Mesenchymal stem cell (in vitro differentiated cells and primary cell): ENCODE measurements around the gene RNF175.
A peak's percentile ranks its signal among the peaks of the same experiment; 100 is the strongest.

Experiments used
- DNase-seq: peaks from one replicate; pipeline ENCODE4 v3.0.0-alpha.2; 2013
- H2AFZ ChIP-seq: one replicate; pipeline ENCODE4 v1.6.1; 2013; ENCODE audit warnings: low read depth, mild to moderate bottlenecking, control low read depth, inconsistent platforms, low read length, moderate library complexity
- H2AK5ac ChIP-seq: 2 replicates; pipeline ENCODE4 v1.6.1; 2013; ENCODE audit warnings: low read length, moderate library complexity, mild to moderate bottlenecking, inconsistent platforms; ENCODE audit not compliant: severe bottlenecking
- H2BK120ac ChIP-seq: one replicate; pipeline ENCODE4 v1.6.1; 2013; ENCODE audit warnings: low read depth, mild to moderate bottlenecking, inconsistent platforms, low read length, moderate library complexity
- H2BK12ac ChIP-seq, 2 experiments: one replicate each; pipeline ENCODE4 v1.6.1; 2013; ENCODE audit warnings: inconsistent platforms in 2 of 2, low read length in 2 of 2, mild to moderate bottlenecking in 2 of 2, moderate library complexity in 2 of 2, control low read depth in 1 of 2
- H2BK15ac ChIP-seq: one replicate; pipeline ENCODE4 v1.6.1; 2013; ENCODE audit warnings: mild to moderate bottlenecking, low read depth, inconsistent platforms; ENCODE audit not compliant: poor library complexity, severe bottlenecking
- H2BK5ac ChIP-seq: 2 replicates; pipeline ENCODE4 v1.6.1; 2013; ENCODE audit warnings: low read depth, mild to moderate bottlenecking, low read length, control low read depth, inconsistent platforms; ENCODE audit not compliant: poor library complexity, severe bottlenecking
- H3K14ac ChIP-seq, 2 experiments: one replicate each; pipeline ENCODE4 v1.6.1; 2013; ENCODE audit warnings: inconsistent platforms in 2 of 2, low read length in 2 of 2, control low read depth in 1 of 2, mild to moderate bottlenecking in 1 of 2, moderate library complexity in 1 of 2
- H3K18ac ChIP-seq, 2 experiments: one replicate each; pipeline ENCODE4 v1.6.1; 2013; ENCODE audit warnings: inconsistent platforms in 2 of 2, low read length in 2 of 2, control low read depth in 1 of 2, low read depth in 1 of 2, mild to moderate bottlenecking in 1 of 2
- H3K23ac ChIP-seq, 2 experiments: one replicate each; pipeline ENCODE4 v1.6.1; 2013; ENCODE audit warnings: inconsistent platforms in 2 of 2, low read length in 2 of 2, mild to moderate bottlenecking in 2 of 2, moderate library complexity in 2 of 2, control low read depth in 1 of 2
- H3K27ac ChIP-seq: 2 replicates; pipeline ENCODE4 v1.5.1; 2013; ENCODE audit warnings: mild to moderate bottlenecking, moderate library complexity, low read length, control low read depth, inconsistent platforms; ENCODE audit not compliant: poor library complexity, severe bottlenecking
- H3K27me3 ChIP-seq, 2 experiments: 2 replicates each; pipeline versions ENCODE4 v1.6.1 to v1.7.0; 2013; ENCODE audit warnings: low read length in 2 of 2, mild to moderate bottlenecking in 2 of 2, moderate library complexity in 2 of 2, control low read depth in 1 of 2, inconsistent platforms in 1 of 2; ENCODE audit not compliant: control insufficient read depth in 1 of 2, insufficient read depth in 1 of 2
- H3K36me3 ChIP-seq, 2 experiments: 2 replicates each; pipeline versions ENCODE4 v1.6.1 to v1.7.0; 2013; ENCODE audit warnings: low read length in 2 of 2, control low read depth in 1 of 2, inconsistent platforms in 1 of 2, low read depth in 1 of 2, mild to moderate bottlenecking in 1 of 2; ENCODE audit not compliant: insufficient read depth in 2 of 2, control insufficient read depth in 1 of 2
- H3K4ac ChIP-seq, 2 experiments: one replicate each; pipeline ENCODE4 v1.6.1; 2013; ENCODE audit warnings: inconsistent platforms in 2 of 2, low read length in 2 of 2, mild to moderate bottlenecking in 2 of 2, moderate library complexity in 2 of 2, control low read depth in 1 of 2, low read depth in 1 of 2
- H3K4me1 ChIP-seq: 2 replicates; pipeline ENCODE4 v1.6.1; 2013; ENCODE audit warnings: low read depth, low read length, control low read depth; ENCODE audit not compliant: control insufficient read depth, insufficient read depth
- H3K4me2 ChIP-seq: 2 replicates; pipeline ENCODE4 v1.6.1; 2013; ENCODE audit warnings: low read length, mild to moderate bottlenecking, inconsistent platforms; ENCODE audit not compliant: poor library complexity, severe bottlenecking
- H3K4me3 ChIP-seq, 2 experiments: 2 replicates each; pipeline versions ENCODE4 v1.5.1 to v1.7.0; 2013; ENCODE audit warnings: low read length in 2 of 2, mild to moderate bottlenecking in 2 of 2, control low read depth in 1 of 2, low read depth in 1 of 2; ENCODE audit not compliant: insufficient read depth in 1 of 2
- H3K79me1 ChIP-seq: replicated peaks from 2 replicates; pipeline ENCODE4 v1.6.1; 2013; ENCODE audit warnings: mild to moderate bottlenecking, control low read depth, low read length, inconsistent platforms; ENCODE audit not compliant: poor library complexity, severe bottlenecking
- H3K9ac ChIP-seq: 2 replicates; pipeline ENCODE4 v1.7.0; 2013; ENCODE audit warnings: mild to moderate bottlenecking, low read length, moderate library complexity
- H3K9me3 ChIP-seq: 2 replicates; pipeline ENCODE4 v1.7.0; 2013; ENCODE audit warnings: mild to moderate bottlenecking, low read length; ENCODE audit not compliant: control insufficient read depth
- H4K8ac ChIP-seq: one replicate; pipeline ENCODE4 v1.6.1; 2013; ENCODE audit warnings: inconsistent platforms, mild to moderate bottlenecking, low read length, moderate library complexity
- H4K91ac ChIP-seq: one replicate; pipeline ENCODE4 v1.6.1; 2013; ENCODE audit warnings: mild to moderate bottlenecking, low read length, inconsistent platforms
- WGBS: methylation state at CpG from one replicate; pipeline ENCODE4 v1.1.7; 2013; ENCODE audit warnings: mixed read lengths; 5-methylcytosine and 5-hydroxymethylcytosine counted together

Gene RNF175

DNA sequence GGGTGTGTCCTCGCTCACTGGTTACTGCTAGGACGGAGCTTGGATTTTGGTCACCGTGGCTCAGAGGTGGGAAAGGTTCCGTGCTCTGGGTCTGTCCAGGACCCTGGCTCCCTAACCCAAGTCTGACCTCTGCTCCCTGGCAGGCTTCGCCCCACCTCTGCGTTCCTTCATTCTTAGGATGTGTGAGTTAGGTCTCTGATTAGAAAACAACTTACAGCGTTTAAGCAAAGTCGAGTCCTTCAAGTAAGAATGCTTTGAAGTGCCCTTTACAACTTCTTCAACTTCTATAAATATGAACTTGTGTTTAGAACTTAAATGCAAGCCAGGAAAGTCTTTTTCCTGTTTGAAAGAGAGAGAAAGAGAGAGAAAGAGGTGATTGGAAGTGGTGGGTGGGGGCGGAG is 74.9 kb downstream of the RNF175 start:
- Histone ChIP-seq H3K23ac (peak overlapping the region in 1 of 2 experiments; percentile 20), H3K4me1 (peaks cover 13% of the 10 kb centered on the region), H2BK12ac (no peak overlapping the region), H3K4ac (no peak overlapping the region), H3K14ac (no peak overlapping the region), H3K4me3 (peak overlapping the region; percentile 68 to 75), H2BK15ac (no peak overlapping the region), H3K27me3 (peaks cover 6 to 45% of the 10 kb centered on the region in 2 experiments), H2BK120ac (no peak overlapping the region), H3K79me1 (no peaks in the 10 kb centered on the region), H3K18ac (no peak overlapping the region), H2AK5ac (no peak overlapping the region), H4K91ac (no peak overlapping the region), H4K8ac (no peak overlapping the region), H2BK5ac (no peak overlapping the region), H3K9ac (peak overlapping the region; percentile 21), H3K36me3 (no peaks in the 10 kb centered on the region), H3K9me3 (peaks cover 24% of the 10 kb centered on the region), H3K4me2 (peak overlapping the region; percentile 98), H2AFZ (no peak overlapping the region), H3K27ac (no peak overlapping the region)
- 32% methylated on average over 4 of the region's 9 CpGs for WGBS
- peak; percentile 6 for DNase-seq

DNA sequence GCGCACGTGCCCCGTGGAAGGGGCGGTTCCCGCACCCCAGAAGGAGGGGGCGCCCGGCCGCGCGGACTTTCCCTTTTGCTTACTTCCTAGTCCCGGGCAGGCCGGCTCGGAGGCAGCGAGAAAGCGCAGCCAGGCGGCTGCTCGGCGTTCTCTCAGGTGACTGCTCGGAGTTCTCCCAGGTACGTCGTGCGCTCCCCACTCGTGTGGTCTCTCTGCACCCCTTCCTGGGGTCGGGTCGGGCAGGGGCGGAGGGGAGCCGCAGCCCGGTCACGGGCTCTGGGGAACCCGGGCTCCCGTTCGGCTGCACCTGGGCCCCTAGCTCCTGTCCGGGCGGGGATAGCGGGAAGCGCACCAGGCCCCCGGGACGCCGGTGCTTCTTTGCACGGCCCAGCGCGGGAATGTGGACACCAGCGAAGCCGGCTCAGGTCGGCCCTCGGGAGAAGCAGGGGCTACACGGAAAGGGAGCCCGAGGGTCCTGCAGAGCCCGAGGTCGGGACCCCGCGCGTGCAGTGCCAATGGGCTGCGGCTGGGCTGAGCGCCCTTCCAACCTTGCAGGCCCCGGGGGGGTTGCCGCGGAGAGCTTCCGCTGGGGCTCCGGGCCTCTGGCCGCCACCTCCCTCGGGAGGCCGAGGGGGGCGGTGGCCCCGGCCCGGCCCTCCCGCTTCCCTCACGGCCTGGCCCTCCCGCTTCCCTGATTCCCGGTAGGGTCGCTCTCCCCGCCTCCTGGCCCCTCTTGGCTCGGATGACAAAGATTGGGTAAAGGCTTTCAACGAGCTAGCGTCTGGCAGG is 75.4 kb downstream of the RNF175 start, which contains the start of gene TLR2:
Gene TLR2, plus strand, starts transcription at position 99 of the 789 bp plus-strand sequence. CDS start 18,628 bp downstream, outside the sequence.
- Histone ChIP-seq H3K18ac (peak within 1 kb of the TSS in 1 of 2 experiments; percentile 21), H2AFZ (peak within 1 kb of the TSS; percentile 32)
- WGBS = under 1% methylated on average over 73 of the region's 75 CpGs

DNA sequence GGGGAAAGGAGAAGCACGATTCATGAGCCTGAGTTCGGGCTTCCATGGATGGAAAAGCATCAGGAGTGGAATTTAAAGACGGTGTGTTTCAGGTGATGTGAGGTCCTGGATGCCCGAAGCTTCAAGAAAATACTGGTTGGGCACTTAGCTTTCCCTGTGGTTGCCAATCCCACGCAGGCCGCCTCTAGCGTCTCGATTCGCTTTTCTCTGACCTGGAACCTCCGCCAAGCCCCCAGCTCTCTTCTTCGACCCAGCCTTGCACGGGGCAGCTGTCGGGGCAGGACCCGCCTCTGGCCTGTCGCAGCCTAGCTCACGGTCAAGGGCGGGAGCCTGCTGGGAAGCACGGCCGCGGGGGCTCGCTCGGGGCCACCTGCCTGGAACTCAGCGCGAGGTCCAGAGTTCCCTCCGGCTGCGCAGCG is 76.1 kb downstream of the RNF175 start:
- Histone ChIP-seq H3K9me3 (peaks cover 14% of the 10 kb centered on the region), H3K27ac (no peak overlapping the region), H3K4me1 (peaks cover 13% of the 10 kb centered on the region), H3K14ac (no peak overlapping the region), H3K79me1 (no peaks in the 10 kb centered on the region), H2BK120ac (no peak overlapping the region), H3K36me3 (no peaks in the 10 kb centered on the region), H3K4me2 (peak overlapping the region; percentile 98), H2BK12ac (no peak overlapping the region), H3K27me3 (peaks cover 6 to 57% of the 10 kb centered on the region in 2 experiments), H4K8ac (peak overlapping the region; percentile 69), H2BK15ac (no peak overlapping the region), H3K18ac (peak overlapping the region in 1 of 2 experiments; percentile 21), H2AK5ac (no peak overlapping the region), H3K4ac (no peak overlapping the region), H3K9ac (peak overlapping the region; percentile 32), H3K4me3 (peak overlapping the region; percentile 68 to 75), H3K23ac (no peak overlapping the region), H4K91ac (no peak overlapping the region), H2BK5ac (no peak overlapping the region), H2AFZ (no peak overlapping the region)
- no peak for DNase-seq
- WGBS = 10% methylated on average over 23 of the region's 27 CpGs

More for the DNA sequence above, 75.4 kb downstream of the RNF175 start, which contains the start of gene TLR2:
- Histone ChIP-seq H3K4ac (no peak within 1 kb of the TSS), H2BK5ac (no peak within 1 kb of the TSS), H3K23ac (peak within 1 kb of the TSS in 1 of 2 experiments; percentile 20), H3K14ac (no peak within 1 kb of the TSS), H3K9ac (peak within 1 kb of the TSS; percentile 32), H3K27me3 (peaks cover 6 to 51% of the 10 kb centered on the region in 2 experiments), H3K36me3 (no peaks in the 10 kb centered on the region), H3K9me3 (peaks cover 20% of the 10 kb centered on the region), H3K4me2 (peak within 1 kb of the TSS; percentile 98), H3K4me1 (peaks cover 13% of the 10 kb centered on the region), H3K79me1 (no peaks in the 10 kb centered on the region), H3K27ac (no peak within 1 kb of the TSS), H4K91ac (no peak within 1 kb of the TSS), H2AK5ac (no peak within 1 kb of the TSS), H4K8ac (peak within 1 kb of the TSS; percentile 69), H2BK12ac (no peak within 1 kb of the TSS), H2BK120ac (no peak within 1 kb of the TSS), H2BK15ac (no peak within 1 kb of the TSS), H3K4me3 (peak within 1 kb of the TSS; percentile 68 to 75)
- DNase-seq = peak; percentile 43

DNA sequence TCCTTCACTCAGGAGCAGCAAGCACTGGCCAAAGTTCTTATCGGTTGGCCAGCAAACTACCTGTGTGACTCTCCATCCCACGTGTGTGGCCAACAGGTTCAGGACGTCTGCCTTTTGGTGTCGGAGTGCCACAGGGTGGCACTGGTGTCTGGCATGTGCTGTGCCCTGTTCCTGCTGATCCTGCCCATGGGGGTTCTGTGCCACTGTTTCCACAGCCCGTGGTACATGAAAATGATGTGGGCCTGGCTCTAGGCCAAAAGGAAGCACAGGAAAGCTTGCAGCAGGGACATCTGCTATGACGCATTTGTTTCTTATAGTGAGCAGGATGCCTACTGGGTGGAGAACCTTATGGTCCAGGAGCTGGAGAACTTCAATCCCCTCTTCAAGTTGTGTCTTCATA is 80.3 kb downstream of the RNF175 start:
- no peak overlapping the region for H4K8ac ChIP-seq
- no peaks in the 10 kb centered on the region for H3K9me3 ChIP-seq
- H2AK5ac ChIP-seq = no peak overlapping the region
- no peak overlapping the region for H2BK15ac ChIP-seq
- H3K27me3 ChIP-seq = peaks cover 6 to 41% of the 10 kb centered on the region in 2 experiments
- no peak overlapping the region for H3K4me3 ChIP-seq
- H2BK120ac ChIP-seq = no peak overlapping the region
- no peak for DNase-seq
- H3K14ac ChIP-seq = no peak overlapping the region
- no peak overlapping the region for H3K4me2 ChIP-seq
- H3K4me1 ChIP-seq = peaks cover 14% of the 10 kb centered on the region
- no peak overlapping the region for H3K23ac ChIP-seq
- H2AFZ ChIP-seq = no peak overlapping the region
- H3K4ac ChIP-seq = no peak overlapping the region
- WGBS = 95% methylated on average over 6 of the region's 6 CpGs
- H4K91ac ChIP-seq = no peak overlapping the region
- no peak overlapping the region for H3K9ac ChIP-seq
- no peak overlapping the region for H3K27ac ChIP-seq
- no peaks in the 10 kb centered on the region for H3K79me1 ChIP-seq
- H2BK12ac ChIP-seq = no peak overlapping the region
- no peak overlapping the region for H2BK5ac ChIP-seq
- H3K36me3 ChIP-seq = no peaks in the 10 kb centered on the region
- H3K18ac ChIP-seq = no peak overlapping the region
